Stomach (tissue), 4 donors: ENCODE measurements around the gene DLEU7.

Experiments used
- POLR2AphosphoS5 ChIP-seq, 3 donors: sonication (generic); formaldehyde crosslinking; IDR thresholded peaks; one replicate each; pipeline ENCODE4 v1.6.1; 2016; ENCODE audit warnings: antibody characterized with exemption in 3 of 3
- TF ChIP-seq, protein P1 (sequence below), 7 experiments: fragments of 450-650 bp in 4 of 7; fragments of 200-600 bp in 3 of 7; sonication (generic) in 3 of 7; IDR thresholded peaks; one replicate each; pipeline ENCODE4 v1.5.1; 2016 to 2019; ENCODE audit warnings: antibody characterized with exemption in 7 of 7, control low read depth in 2 of 7, mild to moderate bottlenecking in 1 of 7

DNA sequence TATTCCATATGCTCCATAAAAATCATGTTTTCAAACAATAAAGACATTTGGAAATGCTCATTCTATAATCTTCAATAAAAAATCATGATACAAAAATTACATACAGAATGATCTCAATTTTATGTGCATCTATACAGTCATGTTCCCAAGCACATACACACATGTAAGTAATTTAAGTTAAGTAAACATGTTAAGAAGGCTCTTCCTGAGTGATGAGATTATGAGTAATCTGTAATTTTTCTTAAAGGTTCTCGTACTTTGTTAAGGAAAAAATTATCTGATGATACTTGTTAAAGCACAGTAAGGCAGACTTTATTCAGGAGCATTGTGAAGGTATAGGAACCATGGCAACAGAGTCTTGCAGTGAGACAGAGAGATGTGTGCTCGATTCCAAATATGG, 30.0 kb upstream of the DLEU7 start:
- TF ChIP-seq, protein P1, sequence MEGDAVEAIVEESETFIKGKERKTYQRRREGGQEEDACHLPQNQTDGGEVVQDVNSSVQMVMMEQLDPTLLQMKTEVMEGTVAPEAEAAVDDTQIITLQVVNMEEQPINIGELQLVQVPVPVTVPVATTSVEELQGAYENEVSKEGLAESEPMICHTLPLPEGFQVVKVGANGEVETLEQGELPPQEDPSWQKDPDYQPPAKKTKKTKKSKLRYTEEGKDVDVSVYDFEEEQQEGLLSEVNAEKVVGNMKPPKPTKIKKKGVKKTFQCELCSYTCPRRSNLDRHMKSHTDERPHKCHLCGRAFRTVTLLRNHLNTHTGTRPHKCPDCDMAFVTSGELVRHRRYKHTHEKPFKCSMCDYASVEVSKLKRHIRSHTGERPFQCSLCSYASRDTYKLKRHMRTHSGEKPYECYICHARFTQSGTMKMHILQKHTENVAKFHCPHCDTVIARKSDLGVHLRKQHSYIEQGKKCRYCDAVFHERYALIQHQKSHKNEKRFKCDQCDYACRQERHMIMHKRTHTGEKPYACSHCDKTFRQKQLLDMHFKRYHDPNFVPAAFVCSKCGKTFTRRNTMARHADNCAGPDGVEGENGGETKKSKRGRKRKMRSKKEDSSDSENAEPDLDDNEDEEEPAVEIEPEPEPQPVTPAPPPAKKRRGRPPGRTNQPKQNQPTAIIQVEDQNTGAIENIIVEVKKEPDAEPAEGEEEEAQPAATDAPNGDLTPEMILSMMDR (IDR thresholded peaks at IDR 0.05): no peak
- TF ChIP-seq POLR2AphosphoS5 (IDR thresholded peaks at IDR 0.05): no peak
